Gastrocnemius medialis (tissue), 4 donors: ENCODE results near the gene HS3ST5. TPM values are rescaled to one million over a fixed set of nuclear protein-coding genes. Genes with fewer than 3 reads are reported as not detected.

Experiments used
- ATAC-seq, 2 donors: fragments of 150-250 bp; one replicate each; pipeline ENCODE4 v1.9.1; 2016
- DNase-seq, 2 donors: peaks; one replicate each; pipeline ENCODE4 v3.0.0-alpha.2; 2019
- H3K27ac ChIP-seq, 4 donors: fragments of 200-600 bp; sonication (generic); 1 replicate in 1 of 4; 2 replicates in 3 of 4; pipeline ENCODE4 v1.5.1; 2016 to 2018; ENCODE audit warnings: mild to moderate bottlenecking in 2 of 4, moderate library complexity in 1 of 4
- H3K27me3 ChIP-seq, 3 donors: fragments of 200-600 bp; sonication (generic) in 2 of 3; 1 replicate in 1 of 3; 2 replicates in 2 of 3; pipeline versions ENCODE4 v1.5.1 to v1.6.0; 2016 to 2019; ENCODE audit warnings: mild to moderate bottlenecking in 1 of 3, moderate library complexity in 1 of 3
- H3K36me3 ChIP-seq, 2 donors: fragments of 200-600 bp; sonication (generic) in 1 of 2; one replicate each; pipeline ENCODE4 v1.5.1; 2017 to 2018
- H3K4me1 ChIP-seq, 2 donors: fragments of 200-600 bp; sonication (generic) in 1 of 2; one replicate each; pipeline ENCODE4 v1.5.1; 2016 to 2017; ENCODE audit warnings: mild to moderate bottlenecking in 2 of 2
- H3K4me3 ChIP-seq, 4 donors: fragments of 200-600 bp; sonication (generic) in 3 of 4; 1 replicate in 1 of 4; 2 replicates in 3 of 4; pipeline ENCODE4 v1.5.1; 2016 to 2019; ENCODE audit warnings: mild to moderate bottlenecking in 2 of 4
- H3K9me3 ChIP-seq, 3 donors: fragments of 200-600 bp; sonication (generic) in 2 of 3; 1 replicate in 1 of 3; 2 replicates in 2 of 3; pipeline ENCODE4 v1.5.1; 2016 to 2019
- POLR2A ChIP-seq, 2 donors: fragments of 450-650 bp; IDR thresholded peaks; one replicate each; pipeline ENCODE4 v1.6.1; 2017; ENCODE audit warnings: antibody characterized with exemption in 2 of 2, mild to moderate bottlenecking in 2 of 2, moderate library complexity in 2 of 2
- in situ Hi-C, 4 donors: fragments of 200-750 bp; cut with MboI; loops; one replicate each; pipeline versions ENCODE4 v1.15.0 to v1.8.0; 2017; ENCODE audit warnings: low sequenced_read_pairs in 4 of 4
- intact Hi-C: fragments of 100-400 bp; cut with DNase I; formaldehyde crosslinking; loops from one replicate; pipeline ENCODE4 v1.15.1; 2023; ENCODE audit warnings: low total_unique reads
- total RNA-seq, 4 donors: library from RNA; depleted of rRNA; stranded (reverse); fragments of >200 nt; gene quantifications; one replicate each; pipeline versions ENCODE4 v1.1.0 to v1.2.3, GENCODE V29; 2016
- TF ChIP-seq, protein P1 (sequence below), 5 experiments: fragments of 450-650 bp in 3 of 5; fragments of 200-600 bp in 2 of 5; sonication (generic) in 2 of 5; IDR thresholded peaks in 4 of 5; conservative IDR thresholded peaks in 1 of 5; 1 replicate in 4 of 5; 2 replicates in 1 of 5; pipeline ENCODE4 v1.5.1; 2016 to 2019; ENCODE audit warnings: antibody characterized with exemption in 5 of 5, mild to moderate bottlenecking in 3 of 5, moderate library complexity in 3 of 5

Gene HS3ST5, protein sequence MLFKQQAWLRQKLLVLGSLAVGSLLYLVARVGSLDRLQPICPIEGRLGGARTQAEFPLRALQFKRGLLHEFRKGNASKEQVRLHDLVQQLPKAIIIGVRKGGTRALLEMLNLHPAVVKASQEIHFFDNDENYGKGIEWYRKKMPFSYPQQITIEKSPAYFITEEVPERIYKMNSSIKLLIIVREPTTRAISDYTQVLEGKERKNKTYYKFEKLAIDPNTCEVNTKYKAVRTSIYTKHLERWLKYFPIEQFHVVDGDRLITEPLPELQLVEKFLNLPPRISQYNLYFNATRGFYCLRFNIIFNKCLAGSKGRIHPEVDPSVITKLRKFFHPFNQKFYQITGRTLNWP
- total RNA-seq: under 1 TPM in 2 of 4 donors, not detected in 2; 0.13 to 0.41 TPM

DNA sequence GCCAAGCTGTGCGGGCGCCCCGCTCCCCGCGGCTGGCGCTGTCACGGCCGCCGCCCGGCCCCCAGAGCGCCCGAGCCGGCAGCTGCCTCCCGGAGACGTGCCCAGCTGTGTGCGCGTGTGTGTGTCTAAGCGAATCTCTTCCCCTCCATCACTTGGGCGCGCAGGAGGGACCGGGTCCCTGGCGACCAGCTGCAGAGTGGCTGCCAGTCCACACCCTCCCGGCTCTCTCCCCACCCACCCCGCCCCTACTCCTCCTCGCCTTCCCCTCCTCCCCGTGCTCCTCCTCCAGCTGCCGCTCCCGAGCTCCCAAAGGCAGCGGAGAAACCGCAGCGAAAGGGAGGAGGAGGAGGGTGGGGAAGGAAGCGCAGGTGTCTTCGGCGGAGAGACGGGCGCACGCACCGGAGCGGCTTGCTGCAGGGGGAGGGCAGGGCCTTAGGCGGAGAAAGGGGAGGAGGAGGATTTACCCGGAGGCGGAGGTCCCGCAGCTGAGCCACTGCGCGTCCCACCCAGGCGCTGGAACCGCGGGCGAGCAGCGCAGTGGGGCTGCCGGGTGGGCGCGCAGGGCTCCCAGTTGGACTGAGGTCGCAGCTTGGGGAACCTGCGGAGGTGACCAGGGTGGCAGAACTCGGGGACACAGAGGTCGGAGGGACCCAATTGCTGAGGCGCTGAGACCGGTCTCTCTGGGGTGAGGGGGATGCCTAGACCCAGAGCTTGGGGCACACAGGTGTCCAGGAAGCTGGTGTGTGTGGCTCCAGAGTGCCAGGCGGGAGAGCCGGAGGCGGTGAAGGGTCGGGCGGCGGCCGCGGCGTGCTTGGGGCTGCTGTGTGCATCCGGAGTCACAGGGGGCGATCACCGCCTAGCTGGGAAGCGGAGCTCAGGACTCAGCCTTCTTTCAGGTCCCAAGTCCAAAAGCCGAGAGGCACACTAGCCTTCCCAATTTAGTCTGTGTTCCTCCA lies at the start of gene HS3ST5:
Gene HS3ST5 (minus strand): TSS at position 198 of the 956 bp plus-strand sequence. CDS start 280,178 bp downstream, outside the sequence.
- no peak for TF ChIP-seq POLR2A (IDR thresholded peaks at IDR 0.05)
- TF ChIP-seq, protein P1, sequence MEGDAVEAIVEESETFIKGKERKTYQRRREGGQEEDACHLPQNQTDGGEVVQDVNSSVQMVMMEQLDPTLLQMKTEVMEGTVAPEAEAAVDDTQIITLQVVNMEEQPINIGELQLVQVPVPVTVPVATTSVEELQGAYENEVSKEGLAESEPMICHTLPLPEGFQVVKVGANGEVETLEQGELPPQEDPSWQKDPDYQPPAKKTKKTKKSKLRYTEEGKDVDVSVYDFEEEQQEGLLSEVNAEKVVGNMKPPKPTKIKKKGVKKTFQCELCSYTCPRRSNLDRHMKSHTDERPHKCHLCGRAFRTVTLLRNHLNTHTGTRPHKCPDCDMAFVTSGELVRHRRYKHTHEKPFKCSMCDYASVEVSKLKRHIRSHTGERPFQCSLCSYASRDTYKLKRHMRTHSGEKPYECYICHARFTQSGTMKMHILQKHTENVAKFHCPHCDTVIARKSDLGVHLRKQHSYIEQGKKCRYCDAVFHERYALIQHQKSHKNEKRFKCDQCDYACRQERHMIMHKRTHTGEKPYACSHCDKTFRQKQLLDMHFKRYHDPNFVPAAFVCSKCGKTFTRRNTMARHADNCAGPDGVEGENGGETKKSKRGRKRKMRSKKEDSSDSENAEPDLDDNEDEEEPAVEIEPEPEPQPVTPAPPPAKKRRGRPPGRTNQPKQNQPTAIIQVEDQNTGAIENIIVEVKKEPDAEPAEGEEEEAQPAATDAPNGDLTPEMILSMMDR (IDR thresholded peaks at IDR 0.05 in 4 of 5, conservative IDR thresholded peaks at IDR 0.05 in 1 of 5): peak in 1 of 5 experiments; percentile 8
- in situ Hi-C loops: no loop called here
- no peak within 1 kb of the TSS for H3K27ac ChIP-seq
- peaks cover 3 to 11% (median 9%) of the 10 kb centered on the region in 3 donors for H3K27me3 ChIP-seq
- H3K36me3 ChIP-seq: no peaks in the 10 kb centered on the region
- ATAC-seq (peak; percentile 32 to 61), DNase-seq (no peak)
- no peaks in the 10 kb centered on the region for H3K9me3 ChIP-seq
- intact Hi-C loops: no loop called here
- peak within 1 kb of the TSS; percentile 57 to 65 (median 60) for H3K4me3 ChIP-seq
- H3K4me1 ChIP-seq: peaks cover 6 to 11% of the 10 kb centered on the region in 2 donors

DNA sequence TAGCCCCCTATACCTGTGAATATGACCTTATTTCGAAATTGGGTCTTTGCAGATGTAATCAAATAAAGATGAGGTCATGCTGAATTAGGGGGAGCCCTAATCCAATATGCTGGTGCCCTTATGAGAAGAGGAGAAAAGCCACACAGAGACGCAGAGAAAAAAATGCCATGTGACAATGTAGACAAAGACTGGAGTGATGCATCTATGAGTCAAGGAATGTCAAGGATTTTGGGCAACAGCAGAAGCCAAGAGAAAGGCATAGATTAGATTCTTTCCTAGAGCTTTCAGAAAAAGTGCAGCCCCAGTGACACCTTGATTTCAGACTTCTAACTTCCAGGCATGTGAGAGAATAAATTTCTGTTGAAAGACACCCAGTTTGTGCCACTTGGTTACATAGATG lies 47.4 kb upstream of the HS3ST5 start:
- no peak for DNase-seq
- intact Hi-C loops (no loop called here), in situ Hi-C loops (no loop called here)
- TF ChIP-seq, protein P1 (IDR thresholded peaks at IDR 0.05 in 4 of 5, conservative IDR thresholded peaks at IDR 0.05 in 1 of 5): no peak
- TF ChIP-seq POLR2A (IDR thresholded peaks at IDR 0.05): no peak
- no peaks in the 10 kb centered on the region for H3K36me3 ChIP-seq
- no peak overlapping the region for H3K27ac ChIP-seq
- no peaks in the 10 kb centered on the region for H3K27me3 ChIP-seq
- no peak for ATAC-seq
- H3K9me3 ChIP-seq: no peaks in the 10 kb centered on the region
- no peak overlapping the region for H3K4me3 ChIP-seq
- H3K4me1 ChIP-seq: no peaks in the 10 kb centered on the region

DNA sequence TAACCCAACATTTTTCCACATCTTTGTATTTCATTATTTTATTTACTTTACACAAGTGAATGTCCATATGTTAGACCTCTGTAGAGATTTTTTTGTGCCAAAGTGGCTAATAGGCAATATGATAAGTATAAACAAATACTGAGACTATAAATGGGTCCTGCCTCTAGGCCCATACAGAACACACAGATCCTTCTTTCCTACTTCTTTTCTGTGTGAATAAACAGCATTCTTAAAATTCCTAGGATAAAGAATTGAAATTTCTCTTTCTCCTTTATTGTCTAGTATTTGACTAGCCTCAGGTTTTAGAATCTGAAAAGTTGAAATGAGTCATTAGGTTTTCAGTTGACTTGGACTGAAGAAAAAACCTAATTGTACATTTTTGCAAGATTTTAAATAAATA lies 46.3 kb upstream of the HS3ST5 start:
- no peaks in the 10 kb centered on the region for H3K4me1 ChIP-seq
- in situ Hi-C loops (no loop called here), intact Hi-C loops (no loop called here)
- no peaks in the 10 kb centered on the region for H3K27me3 ChIP-seq
- no peak for DNase-seq
- no peak overlapping the region for H3K4me3 ChIP-seq
- no peaks in the 10 kb centered on the region for H3K9me3 ChIP-seq
- no peak overlapping the region for H3K27ac ChIP-seq
- TF ChIP-seq POLR2A (IDR thresholded peaks at IDR 0.05): no peak
- TF ChIP-seq, protein P1 (IDR thresholded peaks at IDR 0.05 in 4 of 5, conservative IDR thresholded peaks at IDR 0.05 in 1 of 5): no peak
- no peaks in the 10 kb centered on the region for H3K36me3 ChIP-seq
- ATAC-seq: no peak

DNA sequence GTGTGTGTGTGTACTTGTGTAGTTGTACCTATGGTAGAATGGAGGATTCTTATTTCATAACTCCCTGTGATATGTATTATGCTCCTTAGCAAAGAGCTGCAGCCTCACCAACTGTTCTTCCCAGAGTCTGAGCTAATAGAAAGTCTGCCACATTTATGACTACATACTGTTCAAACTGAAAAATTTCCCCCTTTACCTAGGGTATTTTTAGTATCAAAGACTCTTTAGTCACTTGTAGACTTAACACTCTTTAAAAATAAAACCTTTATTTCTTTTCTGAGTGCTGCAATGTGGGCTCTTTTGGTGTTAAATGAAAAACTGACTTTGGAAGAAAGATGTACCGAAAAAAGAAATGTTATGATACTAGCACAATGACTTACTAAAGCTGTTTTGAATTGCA lies 39.6 kb upstream of the HS3ST5 start:
- DNase-seq (no peak), ATAC-seq (no peak)
- TF ChIP-seq, protein P1 (IDR thresholded peaks at IDR 0.05 in 4 of 5, conservative IDR thresholded peaks at IDR 0.05 in 1 of 5): no peak
- no peak for TF ChIP-seq POLR2A (IDR thresholded peaks at IDR 0.05)
- intact Hi-C loops (no loop called here), in situ Hi-C loops (no loop called here)
- H3K27me3 ChIP-seq: no peaks in the 10 kb centered on the region
- H3K36me3 ChIP-seq: no peaks in the 10 kb centered on the region
- no peak overlapping the region for H3K27ac ChIP-seq
- H3K4me3 ChIP-seq: no peak overlapping the region
- H3K9me3 ChIP-seq: no peaks in the 10 kb centered on the region
- no peaks in the 10 kb centered on the region for H3K4me1 ChIP-seq
